Measurements from ENCODE around the gene APH1B.
A peak's percentile ranks its signal among the peaks of the same experiment; 100 is the strongest.

APH1B gene

DNA sequence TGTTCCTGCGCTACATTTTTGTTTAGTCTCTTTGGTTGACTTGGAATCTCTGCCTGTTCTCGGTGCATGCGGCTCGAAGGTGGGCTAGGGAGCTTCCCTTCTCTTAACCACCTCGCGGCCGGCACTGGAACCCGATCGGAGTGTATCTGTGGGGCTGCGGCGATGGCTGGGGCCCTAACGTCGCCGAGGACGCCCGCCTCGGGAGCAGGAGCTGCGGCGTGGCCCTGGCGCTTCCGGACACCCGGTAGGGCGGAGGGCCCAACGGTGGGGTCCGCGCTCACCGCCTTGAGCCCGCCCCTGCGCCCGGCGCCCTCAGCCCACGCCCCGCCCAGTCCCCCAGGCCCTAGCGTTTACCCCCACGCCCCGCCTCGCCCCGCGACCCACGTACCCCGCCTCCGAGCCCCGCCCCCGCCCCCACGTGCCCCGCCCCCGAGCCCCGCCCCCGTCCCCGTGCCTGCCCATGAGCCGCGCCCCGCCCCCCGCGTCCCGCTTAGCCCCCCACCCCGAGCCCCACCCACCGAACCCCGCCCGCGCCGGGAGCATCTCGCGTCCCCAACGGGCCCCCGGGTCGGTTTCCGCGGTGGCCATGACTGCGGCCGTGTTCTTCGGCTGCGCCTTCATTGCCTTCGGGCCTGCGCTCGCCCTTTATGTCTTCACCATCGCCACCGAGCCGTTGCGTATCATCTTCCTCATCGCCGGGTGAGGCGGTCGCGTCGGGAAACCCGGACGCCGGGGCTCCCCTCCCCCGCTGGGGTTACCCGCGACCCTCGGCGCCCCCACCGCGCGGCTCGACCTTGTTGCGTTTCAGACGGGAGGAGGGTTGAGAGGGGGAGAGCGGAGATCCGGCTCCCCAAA is at the start of gene APH1B (continued):
- TF ChIP-seq ZNF777 (tag by site-specific recombination; IDR thresholded peaks at IDR 0.05; ENCODE audit: borderline replicate concordance), result peak; percentile 72; the same call in 1 of the 2 replicates

DNA sequence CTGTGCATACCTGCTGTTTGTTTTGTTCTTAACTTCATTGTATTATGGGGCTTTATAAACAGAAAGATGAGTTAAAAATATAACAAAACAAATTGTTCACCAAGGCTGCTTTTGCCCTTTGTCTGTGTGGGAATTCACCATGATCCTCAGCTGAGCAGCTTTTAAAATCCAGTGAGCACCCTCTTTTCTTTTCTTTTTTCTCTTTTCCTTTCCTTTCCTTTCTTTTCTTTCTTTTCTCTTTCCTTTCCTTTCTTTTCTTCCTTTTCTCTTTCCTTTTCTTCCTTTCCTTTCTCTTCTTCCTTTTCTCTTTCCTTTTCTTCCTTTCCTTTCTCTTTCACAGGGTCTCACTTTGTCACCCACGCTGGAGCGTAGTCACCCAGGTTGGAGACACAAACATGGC is 49.7 kb upstream of the APH1B start:
- H3K4me1 ChIP-seq (ENCODE audit: control insufficient read depth, insufficient read depth, low read length), result no peaks in the 10 kb centered on the region
- no peak overlapping the region for H3K27ac ChIP-seq (ENCODE audit: extremely low read depth, low read depth, low read length)
- H3K9me3 ChIP-seq (ENCODE audit: control insufficient read depth, insufficient read depth, low read depth, low read length), result no peaks in the 10 kb centered on the region
- H3K4me3 ChIP-seq (ENCODE audit: low read depth, low read length), result no peak overlapping the region
- POLR2A ChIA-PET, result no interaction called here
- H3K36me3 ChIP-seq (ENCODE audit: control insufficient read depth in 2 of 2, insufficient read depth in 1 of 2, low read length in 2 of 2), result no peaks in the 10 kb centered on the region
- no peak for TF ChIP-seq ZNF138 (tag by site-specific recombination; IDR thresholded peaks at IDR 0.05; ENCODE audit: borderline replicate concordance)
- TF ChIP-seq KLF1 (tag by site-specific recombination; IDR thresholded peaks at IDR 0.05), result no peak
- TF ChIP-seq PRDM1 (tag by site-specific recombination; IDR thresholded peaks at IDR 0.05), result peak; percentile 100
- no peak for TF ChIP-seq ZNF677 (tag by site-specific recombination; IDR thresholded peaks at IDR 0.05)
- no peak for TF ChIP-seq ZNF623 (tag by site-specific recombination; IDR thresholded peaks at IDR 0.05)
- TF ChIP-seq ZNF791 (tag by site-specific recombination; IDR thresholded peaks at IDR 0.05), result no peak
- no peak for TF ChIP-seq GLIS1 (tag by site-specific recombination; IDR thresholded peaks at IDR 0.05)
- TF ChIP-seq, protein P1, sequence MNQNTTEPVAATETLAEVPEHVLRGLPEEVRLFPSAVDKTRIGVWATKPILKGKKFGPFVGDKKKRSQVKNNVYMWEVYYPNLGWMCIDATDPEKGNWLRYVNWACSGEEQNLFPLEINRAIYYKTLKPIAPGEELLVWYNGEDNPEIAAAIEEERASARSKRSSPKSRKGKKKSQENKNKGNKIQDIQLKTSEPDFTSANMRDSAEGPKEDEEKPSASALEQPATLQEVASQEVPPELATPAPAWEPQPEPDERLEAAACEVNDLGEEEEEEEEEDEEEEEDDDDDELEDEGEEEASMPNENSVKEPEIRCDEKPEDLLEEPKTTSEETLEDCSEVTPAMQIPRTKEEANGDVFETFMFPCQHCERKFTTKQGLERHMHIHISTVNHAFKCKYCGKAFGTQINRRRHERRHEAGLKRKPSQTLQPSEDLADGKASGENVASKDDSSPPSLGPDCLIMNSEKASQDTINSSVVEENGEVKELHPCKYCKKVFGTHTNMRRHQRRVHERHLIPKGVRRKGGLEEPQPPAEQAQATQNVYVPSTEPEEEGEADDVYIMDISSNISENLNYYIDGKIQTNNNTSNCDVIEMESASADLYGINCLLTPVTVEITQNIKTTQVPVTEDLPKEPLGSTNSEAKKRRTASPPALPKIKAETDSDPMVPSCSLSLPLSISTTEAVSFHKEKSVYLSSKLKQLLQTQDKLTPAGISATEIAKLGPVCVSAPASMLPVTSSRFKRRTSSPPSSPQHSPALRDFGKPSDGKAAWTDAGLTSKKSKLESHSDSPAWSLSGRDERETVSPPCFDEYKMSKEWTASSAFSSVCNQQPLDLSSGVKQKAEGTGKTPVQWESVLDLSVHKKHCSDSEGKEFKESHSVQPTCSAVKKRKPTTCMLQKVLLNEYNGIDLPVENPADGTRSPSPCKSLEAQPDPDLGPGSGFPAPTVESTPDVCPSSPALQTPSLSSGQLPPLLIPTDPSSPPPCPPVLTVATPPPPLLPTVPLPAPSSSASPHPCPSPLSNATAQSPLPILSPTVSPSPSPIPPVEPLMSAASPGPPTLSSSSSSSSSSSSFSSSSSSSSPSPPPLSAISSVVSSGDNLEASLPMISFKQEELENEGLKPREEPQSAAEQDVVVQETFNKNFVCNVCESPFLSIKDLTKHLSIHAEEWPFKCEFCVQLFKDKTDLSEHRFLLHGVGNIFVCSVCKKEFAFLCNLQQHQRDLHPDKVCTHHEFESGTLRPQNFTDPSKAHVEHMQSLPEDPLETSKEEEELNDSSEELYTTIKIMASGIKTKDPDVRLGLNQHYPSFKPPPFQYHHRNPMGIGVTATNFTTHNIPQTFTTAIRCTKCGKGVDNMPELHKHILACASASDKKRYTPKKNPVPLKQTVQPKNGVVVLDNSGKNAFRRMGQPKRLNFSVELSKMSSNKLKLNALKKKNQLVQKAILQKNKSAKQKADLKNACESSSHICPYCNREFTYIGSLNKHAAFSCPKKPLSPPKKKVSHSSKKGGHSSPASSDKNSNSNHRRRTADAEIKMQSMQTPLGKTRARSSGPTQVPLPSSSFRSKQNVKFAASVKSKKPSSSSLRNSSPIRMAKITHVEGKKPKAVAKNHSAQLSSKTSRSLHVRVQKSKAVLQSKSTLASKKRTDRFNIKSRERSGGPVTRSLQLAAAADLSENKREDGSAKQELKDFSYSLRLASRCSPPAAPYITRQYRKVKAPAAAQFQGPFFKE (tag by site-specific recombination; IDR thresholded peaks at IDR 0.05; ENCODE audit: borderline replicate concordance), result no peak
- TF ChIP-seq, protein P2, sequence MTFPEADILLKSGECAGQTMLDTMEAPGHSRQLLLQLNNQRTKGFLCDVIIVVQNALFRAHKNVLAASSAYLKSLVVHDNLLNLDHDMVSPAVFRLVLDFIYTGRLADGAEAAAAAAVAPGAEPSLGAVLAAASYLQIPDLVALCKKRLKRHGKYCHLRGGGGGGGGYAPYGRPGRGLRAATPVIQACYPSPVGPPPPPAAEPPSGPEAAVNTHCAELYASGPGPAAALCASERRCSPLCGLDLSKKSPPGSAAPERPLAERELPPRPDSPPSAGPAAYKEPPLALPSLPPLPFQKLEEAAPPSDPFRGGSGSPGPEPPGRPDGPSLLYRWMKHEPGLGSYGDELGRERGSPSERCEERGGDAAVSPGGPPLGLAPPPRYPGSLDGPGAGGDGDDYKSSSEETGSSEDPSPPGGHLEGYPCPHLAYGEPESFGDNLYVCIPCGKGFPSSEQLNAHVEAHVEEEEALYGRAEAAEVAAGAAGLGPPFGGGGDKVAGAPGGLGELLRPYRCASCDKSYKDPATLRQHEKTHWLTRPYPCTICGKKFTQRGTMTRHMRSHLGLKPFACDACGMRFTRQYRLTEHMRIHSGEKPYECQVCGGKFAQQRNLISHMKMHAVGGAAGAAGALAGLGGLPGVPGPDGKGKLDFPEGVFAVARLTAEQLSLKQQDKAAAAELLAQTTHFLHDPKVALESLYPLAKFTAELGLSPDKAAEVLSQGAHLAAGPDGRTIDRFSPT (tag by site-specific recombination; IDR thresholded peaks at IDR 0.05), result no peak
- no peak for TF ChIP-seq ZNF658 (tag by site-specific recombination; IDR thresholded peaks at IDR 0.05)
- no peak for TF ChIP-seq ZNF600 (tag by site-specific recombination; IDR thresholded peaks at IDR 0.05)
- TF ChIP-seq ZNF366 (tag by site-specific recombination; conservative IDR thresholded peaks at IDR 0.05), result peak; percentile 65; the same call in 1 of the 2 replicates
- no peak for TF ChIP-seq ZNF266 (tag by site-specific recombination; IDR thresholded peaks at IDR 0.05; ENCODE audit: low read depth)
- no peak for TF ChIP-seq BCL11A (tag by site-specific recombination; IDR thresholded peaks at IDR 0.05; ENCODE audit: low read depth)
- no peak for TF ChIP-seq ZBTB20 (tag by site-specific recombination; IDR thresholded peaks at IDR 0.05)
- CTCF ChIA-PET, result no interaction called here
